Stimulated activated memory B cell treated with anti-CD40 and anti-IgM and Interleukin-4, amounts not matched to agents 10 μg/mL and 1 μg/mL and 100 μg/mL, for 72 hours (primary cell): ENCODE measurements around the gene WNK2.
A peak's percentile ranks its signal among the peaks of the same experiment; 100 is the strongest.

Experiments used
- ATAC-seq: fragments of 150-1000 bp; cut with Tn5 transposase; 2 replicates; pipeline ENCODE4 v1.10.0; 2021
- H3K27ac Mint-ChIP-seq: one replicate; pipeline ENCODE4 v1.8.0; 2022; ENCODE audit warnings: mild to moderate bottlenecking, mixed read lengths
- H3K27me3 Mint-ChIP-seq: one replicate; pipeline ENCODE4 v1.8.0; 2022; ENCODE audit warnings: mixed read lengths
- H3K36me3 Mint-ChIP-seq: one replicate; pipeline ENCODE4 v1.8.0; 2022; ENCODE audit warnings: mixed read lengths
- H3K4me1 Mint-ChIP-seq: one replicate; pipeline ENCODE4 v1.8.0; 2022; ENCODE audit warnings: mixed read lengths
- H3K4me3 Mint-ChIP-seq: one replicate; pipeline ENCODE4 v1.8.0; 2022; ENCODE audit warnings: mild to moderate bottlenecking, moderate library complexity, mixed read lengths
- H3K9me3 Mint-ChIP-seq: one replicate; pipeline ENCODE4 v1.8.0; 2022; ENCODE audit warnings: mixed read lengths

The WNK2 gene

GRCh38 chr9:93188426-93189368 lies 4.8 kb downstream of the WNK2 start:
- H3K4me1 Mint-ChIP-seq, result no peaks in the 10 kb centered on the region
- no peaks in the 10 kb centered on the region for H3K36me3 Mint-ChIP-seq
- ATAC-seq, result no peak
- no peak overlapping the region for H3K27ac Mint-ChIP-seq
- peaks cover 36% of the 10 kb centered on the region for H3K27me3 Mint-ChIP-seq
- no peaks in the 10 kb centered on the region for H3K9me3 Mint-ChIP-seq
- no peak overlapping the region for H3K4me3 Mint-ChIP-seq

- ATAC-seq, result no peak
- Mint-ChIP-seq H3K4me1 (no peaks in the 10 kb centered on the region), H3K36me3 (no peaks in the 10 kb centered on the region), H3K27ac (no peak overlapping the region), H3K27me3 (peaks cover 36% of the 10 kb centered on the region), H3K9me3 (no peaks in the 10 kb centered on the region), H3K4me3 (no peak overlapping the region)
Observed at GRCh38 chr9:93189369-93190132, 5.6 kb downstream of the WNK2 start.

DNA sequence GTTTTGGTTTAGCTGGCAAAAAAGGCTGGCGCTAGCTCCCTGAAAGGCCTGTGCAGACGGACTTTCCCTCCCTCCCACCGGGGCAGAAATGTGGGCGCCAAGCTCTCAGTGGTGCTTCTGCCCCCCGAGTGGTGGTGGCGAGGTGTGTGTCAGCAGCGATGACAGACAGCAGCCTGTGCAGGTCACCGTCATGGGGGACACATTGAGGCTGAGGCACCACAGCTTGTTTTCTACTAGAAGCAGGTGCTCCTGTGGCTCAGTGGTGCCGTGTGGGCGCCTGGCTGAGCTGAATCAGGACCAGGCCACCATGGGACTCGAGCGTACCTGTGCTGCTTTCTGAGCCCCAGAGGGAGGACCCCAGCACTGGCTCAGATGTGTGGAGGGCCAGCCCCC lies 6.2 kb downstream of the WNK2 start:
- Mint-ChIP-seq H3K27me3 (peaks cover 36% of the 10 kb centered on the region), H3K36me3 (no peaks in the 10 kb centered on the region), H3K4me3 (no peak overlapping the region), H3K9me3 (no peaks in the 10 kb centered on the region), H3K27ac (no peak overlapping the region), H3K4me1 (no peaks in the 10 kb centered on the region)
- no peak for ATAC-seq

DNA sequence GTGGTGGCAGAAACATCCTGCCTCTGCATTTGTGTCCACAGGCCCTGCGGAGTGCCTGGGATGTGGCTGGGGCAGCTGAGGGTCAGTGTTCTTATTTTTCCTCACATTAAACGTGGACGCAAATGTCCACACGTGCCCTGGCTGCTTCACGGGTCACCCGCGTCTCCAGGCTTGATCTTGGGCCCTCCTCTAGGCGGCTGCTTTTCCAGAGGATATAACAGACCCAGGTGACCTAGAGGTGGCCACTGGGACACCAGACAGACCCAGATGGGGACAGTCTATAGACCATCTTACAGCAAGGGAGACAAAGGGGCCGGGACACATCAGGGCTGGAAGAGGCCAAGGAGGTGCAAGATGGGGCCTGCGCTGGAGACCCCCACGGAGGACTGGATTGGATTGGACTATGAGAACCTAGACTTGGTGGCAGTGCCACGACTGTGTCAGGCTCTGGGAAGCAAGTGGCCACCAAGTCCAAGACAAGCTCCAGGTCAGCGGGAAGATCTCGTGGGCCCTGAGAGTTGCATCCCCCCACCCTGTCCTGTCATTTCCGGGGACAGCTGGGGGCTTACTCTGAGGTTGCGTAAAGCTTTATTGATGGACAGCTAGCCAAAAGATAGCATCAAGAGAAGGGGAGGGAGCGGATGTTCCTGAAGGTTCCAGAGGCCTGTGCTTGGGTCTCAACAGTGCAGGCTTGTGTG lies 6.9 kb downstream of the WNK2 start:
- Mint-ChIP-seq H3K9me3 (no peaks in the 10 kb centered on the region), H3K4me1 (no peaks in the 10 kb centered on the region), H3K36me3 (no peaks in the 10 kb centered on the region), H3K27ac (no peak overlapping the region), H3K27me3 (peaks cover 30% of the 10 kb centered on the region), H3K4me3 (no peak overlapping the region)
- ATAC-seq, result no peak

GRCh38 chr9:93191354-93191660 lies 7.4 kb downstream of the WNK2 start:
- Mint-ChIP-seq H3K4me1 (no peaks in the 10 kb centered on the region), H3K27ac (no peak overlapping the region), H3K9me3 (peaks cover 1% of the 10 kb centered on the region), H3K4me3 (no peak overlapping the region), H3K36me3 (no peaks in the 10 kb centered on the region), H3K27me3 (peaks cover 25% of the 10 kb centered on the region)
- ATAC-seq, result no peak

GRCh38 chr9:93192721-93193387 lies 8.9 kb downstream of the WNK2 start:
- ATAC-seq, result no peak
- Mint-ChIP-seq H3K9me3 (peaks cover 2% of the 10 kb centered on the region), H3K4me1 (no peaks in the 10 kb centered on the region), H3K27me3 (peaks cover 20% of the 10 kb centered on the region), H3K4me3 (no peak overlapping the region), H3K27ac (no peak overlapping the region), H3K36me3 (no peaks in the 10 kb centered on the region)

DNA sequence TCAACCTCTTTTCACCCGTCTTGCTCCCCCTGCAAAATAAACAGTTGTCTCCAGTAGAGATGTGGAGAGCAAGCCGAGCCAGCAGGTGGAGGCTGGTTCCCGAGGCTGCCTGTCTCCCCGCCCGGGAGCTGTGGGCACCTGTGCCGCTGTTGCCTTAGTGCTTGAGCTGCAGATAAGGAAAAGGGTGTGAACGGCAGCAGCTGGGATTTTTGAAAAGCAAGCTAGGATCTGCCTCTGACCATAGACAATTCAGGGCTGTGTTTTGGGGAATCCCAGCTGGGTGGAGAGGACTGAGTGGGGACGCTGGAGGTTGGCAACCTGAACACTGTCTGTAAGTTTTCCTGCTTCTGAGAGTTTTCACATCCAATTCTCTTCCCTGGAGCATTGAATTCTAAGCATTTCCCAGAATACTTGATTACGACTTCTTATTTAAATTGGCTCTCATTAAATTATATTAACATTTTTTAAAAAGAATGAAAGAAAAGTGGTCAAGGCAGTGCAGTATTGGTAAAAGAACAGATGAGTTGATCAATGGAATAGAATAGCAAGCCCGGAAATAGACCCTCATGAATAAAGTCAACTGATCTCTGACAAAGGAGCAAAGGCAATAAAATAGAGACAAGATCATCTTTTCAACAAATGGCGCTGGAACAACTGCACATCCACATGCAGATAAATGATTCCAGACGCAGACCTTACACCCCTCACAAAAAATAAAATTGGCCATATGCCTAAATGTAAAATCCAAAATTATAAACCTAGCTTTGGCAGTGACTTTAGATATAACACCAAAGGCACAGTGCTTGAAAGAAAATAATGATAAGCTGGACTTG lies 9.7 kb downstream of the WNK2 start:
- Mint-ChIP-seq H3K4me1 (no peaks in the 10 kb centered on the region), H3K9me3 (peaks cover 2% of the 10 kb centered on the region), H3K27me3 (peaks cover 20% of the 10 kb centered on the region), H3K27ac (no peak overlapping the region), H3K36me3 (no peaks in the 10 kb centered on the region), H3K4me3 (no peak overlapping the region)
- ATAC-seq, result no peak

GRCh38 chr9:93194221-93194625 lies 10.3 kb downstream of the WNK2 start:
- H3K27me3 Mint-ChIP-seq, result peaks cover 18% of the 10 kb centered on the region
- no peak overlapping the region for H3K27ac Mint-ChIP-seq
- ATAC-seq, result no peak
- no peak overlapping the region for H3K4me3 Mint-ChIP-seq
- H3K4me1 Mint-ChIP-seq, result no peaks in the 10 kb centered on the region
- peaks cover 2% of the 10 kb centered on the region for H3K9me3 Mint-ChIP-seq
- H3K36me3 Mint-ChIP-seq, result no peaks in the 10 kb centered on the region

GRCh38 chr9:93194641-93195040 lies 10.7 kb downstream of the WNK2 start:
- H3K4me1 Mint-ChIP-seq, result no peaks in the 10 kb centered on the region
- peaks cover 13% of the 10 kb centered on the region for H3K27me3 Mint-ChIP-seq
- H3K9me3 Mint-ChIP-seq, result peaks cover 2% of the 10 kb centered on the region
- no peak overlapping the region for H3K4me3 Mint-ChIP-seq
- no peaks in the 10 kb centered on the region for H3K36me3 Mint-ChIP-seq
- H3K27ac Mint-ChIP-seq, result no peak overlapping the region
- no peak for ATAC-seq

DNA sequence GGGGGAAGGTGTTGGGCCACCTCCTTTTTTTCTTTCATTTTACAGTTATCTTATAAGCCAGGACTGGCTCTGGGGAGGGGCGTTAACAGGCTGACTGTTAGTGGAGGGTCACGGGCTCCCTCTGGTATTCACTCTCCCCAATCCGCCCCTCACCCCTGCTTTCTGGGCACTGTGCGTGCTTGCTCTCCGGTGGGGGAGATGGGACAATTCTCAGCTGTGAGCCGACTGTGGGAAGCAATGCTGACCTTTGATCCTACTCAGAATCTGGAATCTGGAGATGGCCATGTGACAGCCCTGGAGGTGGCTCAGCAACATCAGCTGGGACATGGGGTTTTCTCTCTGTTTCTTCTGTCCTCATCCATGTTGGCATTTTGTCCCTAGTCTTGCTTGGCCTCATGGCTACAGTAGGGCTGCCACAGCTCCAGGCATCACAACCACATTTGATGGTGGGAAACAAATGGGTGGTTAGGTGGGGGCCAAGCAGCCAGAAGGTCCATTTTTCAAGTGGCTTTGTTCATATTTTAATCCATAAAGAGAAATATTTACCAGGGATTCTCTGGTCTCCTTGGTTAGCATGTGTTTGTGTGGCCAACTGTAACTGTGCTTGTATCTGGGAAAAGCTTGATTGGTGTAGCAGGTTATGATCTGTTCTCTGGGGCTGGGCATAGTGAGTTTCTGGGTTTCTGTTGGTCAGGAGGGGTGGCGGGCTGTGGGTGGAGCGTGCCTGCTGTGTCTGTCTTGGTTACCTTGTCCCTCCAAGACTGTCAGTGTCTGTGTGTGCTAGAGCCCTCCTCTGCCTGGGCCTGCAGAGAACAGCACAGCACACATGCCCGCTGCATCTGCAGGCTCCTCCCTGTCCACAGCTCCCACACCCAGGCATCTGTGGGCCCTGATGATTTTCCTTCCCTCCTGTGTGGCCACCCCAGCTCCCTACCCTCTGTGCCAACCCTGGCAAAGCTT lies 12.4 kb downstream of the WNK2 start:
- Mint-ChIP-seq H3K9me3 (peaks cover 2% of the 10 kb centered on the region), H3K27ac (no peak overlapping the region), H3K27me3 (peaks cover 3% of the 10 kb centered on the region), H3K36me3 (no peaks in the 10 kb centered on the region), H3K4me3 (no peak overlapping the region), H3K4me1 (no peaks in the 10 kb centered on the region)
- ATAC-seq, result no peak

DNA sequence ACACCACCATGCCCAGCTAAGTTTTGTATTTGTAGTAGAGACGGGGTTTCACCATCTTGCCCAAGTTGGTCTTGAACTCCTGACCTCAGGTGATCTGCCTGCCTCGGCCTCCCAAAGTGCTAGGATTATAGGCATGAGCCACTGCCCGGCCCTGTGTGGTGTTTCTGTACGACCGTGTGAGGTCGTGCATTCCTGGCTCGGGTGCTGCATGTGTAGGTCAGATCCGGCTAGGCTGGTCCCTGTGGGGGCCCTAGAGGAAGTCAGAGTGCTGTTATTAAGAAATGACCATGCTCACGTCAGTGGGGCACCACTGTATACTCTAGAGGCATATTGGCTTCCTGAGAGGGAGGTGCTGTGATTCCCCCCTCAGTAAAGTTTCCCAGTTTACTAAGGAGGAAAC lies 13.7 kb downstream of the WNK2 start:
- Mint-ChIP-seq H3K9me3 (peaks cover 2% of the 10 kb centered on the region), H3K27me3 (peaks cover under 1% of the 10 kb centered on the region), H3K36me3 (no peaks in the 10 kb centered on the region), H3K4me1 (no peaks in the 10 kb centered on the region), H3K27ac (no peak overlapping the region), H3K4me3 (no peak overlapping the region)
- ATAC-seq, result peak; percentile 56

GRCh38 chr9:93198117-93198837 lies 14.3 kb downstream of the WNK2 start:
- peak; percentile 57 for ATAC-seq
- Mint-ChIP-seq H3K4me1 (no peaks in the 10 kb centered on the region), H3K27me3 (peaks cover 6% of the 10 kb centered on the region), H3K27ac (no peak overlapping the region), H3K9me3 (peaks cover 2% of the 10 kb centered on the region), H3K4me3 (no peak overlapping the region), H3K36me3 (no peaks in the 10 kb centered on the region)
